K562 (cell line): Measurements from ENCODE around the gene ORAI3. TPM values are rescaled to one million over a fixed set of nuclear protein-coding genes. Genes with fewer than 3 reads are reported as not detected.
A peak's percentile ranks its signal among the peaks of the same experiment; 100 is the strongest.

Experiments used
- ATF7 ChIP-seq: fragments of 450-650 bp; IDR thresholded peaks from 2 replicates; pipeline ENCODE4 v1.7.1; 2014; ENCODE audit warnings: mild to moderate bottlenecking, moderate library complexity
- CHD7 ChIP-seq: fragments of 200-600 bp; sonication (generic); IDR thresholded peaks from one replicate; pipeline ENCODE4 v1.6.1; 2012; ENCODE audit warnings: mild to moderate bottlenecking, low read depth, low read length, inconsistent platforms
- EP400 ChIP-seq: fragments of 450-650 bp; IDR thresholded peaks from 2 replicates; pipeline ENCODE4 v1.6.1; 2017; ENCODE audit warnings: antibody characterized with exemption, mild to moderate bottlenecking, moderate library complexity
- FOXA3 ChIP-seq, 2 experiments: fragments of 450-650 bp in 1 of 2; sonication (generic) in 1 of 2; formaldehyde crosslinking; IDR thresholded peaks in 1 of 2; conservative IDR thresholded peaks in 1 of 2; 2 replicates each; pipeline versions ENCODE4 v1.4.0 to v1.8.0; 2020 to 2022; ENCODE audit warnings: mild to moderate bottlenecking in 2 of 2, missing genetic modification reagents in 1 of 2
- HDAC1 ChIP-seq, 2 experiments: fragments of 450-650 bp; IDR thresholded peaks; 2 replicates each; pipeline ENCODE4 v1.6.1; 2016 to 2017; ENCODE audit warnings: inconsistent platforms in 1 of 2, mild to moderate bottlenecking in 1 of 2, moderate library complexity in 1 of 2
- KDM1A ChIP-seq, 2 experiments: fragments of 450-650 bp; IDR thresholded peaks; 2 replicates each; pipeline ENCODE4 v1.6.1; 2016; ENCODE audit warnings: mild to moderate bottlenecking in 2 of 2
- LEF1 ChIP-seq: fragments of 450-650 bp; IDR thresholded peaks from 2 replicates; pipeline ENCODE4 v1.6.1; 2016; ENCODE audit warnings: mild to moderate bottlenecking
- OTX1 ChIP-seq: fragments of 450-650 bp; formaldehyde crosslinking; IDR thresholded peaks from 2 replicates; pipeline ENCODE4 v1.4.0; 2022; ENCODE audit warnings: mild to moderate bottlenecking
- POLR2B ChIP-seq: fragments of 450-650 bp; IDR thresholded peaks from 2 replicates; pipeline ENCODE4 v1.6.1; 2018; ENCODE audit warnings: low read depth; ENCODE audit not compliant: partially characterized antibody
- RCOR1 ChIP-seq, 2 experiments: IDR thresholded peaks; 2 replicates each; pipeline ENCODE4 v1.6.1; 2012; ENCODE audit warnings: low read depth in 2 of 2, low read length in 2 of 2, borderline replicate concordance in 1 of 2, improper control_type of control experiment in 1 of 2
- SIN3B ChIP-seq: fragments of 450-650 bp; IDR thresholded peaks from 2 replicates; pipeline ENCODE4 v1.6.1; 2017; ENCODE audit warnings: low read depth, mild to moderate bottlenecking, moderate library complexity
- TEAD2 ChIP-seq: fragments of 450-650 bp; IDR thresholded peaks from 2 replicates; pipeline ENCODE4 v1.6.1; 2016; ENCODE audit warnings: missing genetic modification characterization, control low read depth, missing compliant biosample characterization
- TRIM24 ChIP-seq, 2 experiments: fragments of 450-650 bp; IDR thresholded peaks; 2 replicates each; pipeline ENCODE4 v1.6.1; 2016
- ZNF586 ChIP-seq: fragments of 450-650 bp; formaldehyde crosslinking; conservative IDR thresholded peaks from 2 replicates; pipeline ENCODE4 v1.4.0; 2020; ENCODE audit warnings: mild to moderate bottlenecking, moderate library complexity
- ZSCAN29 ChIP-seq: fragments of 450-650 bp; IDR thresholded peaks from 2 replicates; pipeline ENCODE4 v1.6.1; 2017
- polyA plus RNA-seq, 8 experiments: library from polyadenylated mRNA; depleted of rRNA in 4 of 8; stranded (reverse) in 5 of 8; unstranded in 3 of 8; fragments of >200 nt; fragmentation: Nextera tagmentation in 2 of 8; fragmentation: Illumina TruSeq in 1 of 8; extraction: Ambion mirVana in 2 of 8; extraction: Trizol in 1 of 8; gene quantifications; 2 replicates each; pipeline versions ENCODE4 v1.2.1 to v1.2.3, GENCODE V29; 2011 to 2014; ENCODE audit warnings: inconsistent platforms in 1 of 8, missing spikeins in 1 of 8
- total RNA-seq, 7 experiments: library from RNA; depleted of rRNA in 6 of 7; stranded (reverse); fragments of >200 nt in 6 of 7; fragmentation: Illumina TruSeq in 2 of 7; extraction: Trizol in 2 of 7; gene quantifications; 2 replicates each; pipeline versions ENCODE4 v1.2.1 to v1.2.3, GENCODE V29; 2011 to 2021; ENCODE audit warnings: low replicate concordance in 1 of 7
- TF ChIP-seq, protein P1 (sequence below): fragments of 450-650 bp; IDR thresholded peaks from 2 replicates; pipeline ENCODE4 v1.6.1; 2016; ENCODE audit warnings: low read depth, mild to moderate bottlenecking, moderate library complexity

ORAI3 gene
- total and polyA plus RNA-seq, 9 of the 15 experiments (the other 6 are each of a cell fraction or from before 2014, with no cell fraction given), result 4.9 to 23.3 (median 14.1) TPM

DNA sequence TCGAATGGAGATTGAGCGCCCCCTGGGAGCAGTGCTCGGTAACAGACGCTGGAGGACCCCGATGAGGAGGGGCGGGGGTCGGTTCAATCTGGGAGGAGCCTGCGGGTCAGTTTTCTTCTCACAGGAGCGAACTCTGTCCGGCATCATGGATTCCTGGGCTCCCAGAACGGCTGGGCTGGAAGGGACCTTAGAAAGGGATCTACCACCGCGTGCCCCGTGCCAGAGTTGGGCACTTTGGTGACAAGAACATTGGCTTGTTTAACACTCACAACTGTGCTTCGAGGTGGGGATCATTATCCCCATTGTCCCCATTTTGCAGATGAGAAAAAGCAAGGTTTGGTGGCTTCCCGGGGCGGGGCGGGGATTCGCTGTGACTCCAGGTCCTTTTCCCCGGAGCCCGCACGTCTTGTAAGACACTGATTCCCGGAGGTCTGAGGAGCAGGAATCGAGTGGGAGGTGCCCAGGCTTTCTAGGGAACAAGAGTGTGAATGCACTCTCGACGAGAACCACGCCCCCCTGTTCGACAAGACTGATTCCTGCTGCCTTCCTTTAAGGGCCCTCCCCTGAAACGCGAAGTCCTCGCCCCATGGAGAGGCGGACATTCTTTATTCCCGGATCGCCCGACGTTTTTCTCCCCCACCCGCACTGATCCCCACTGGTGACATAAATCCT, 27.0 kb upstream of the ORAI3 start (continued):
- TF ChIP-seq CHD7, result no peak
- TF ChIP-seq POLR2B, result no peak
- TF ChIP-seq, protein P1, sequence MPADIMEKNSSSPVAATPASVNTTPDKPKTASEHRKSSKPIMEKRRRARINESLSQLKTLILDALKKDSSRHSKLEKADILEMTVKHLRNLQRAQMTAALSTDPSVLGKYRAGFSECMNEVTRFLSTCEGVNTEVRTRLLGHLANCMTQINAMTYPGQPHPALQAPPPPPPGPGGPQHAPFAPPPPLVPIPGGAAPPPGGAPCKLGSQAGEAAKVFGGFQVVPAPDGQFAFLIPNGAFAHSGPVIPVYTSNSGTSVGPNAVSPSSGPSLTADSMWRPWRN, result no peak
- TF ChIP-seq HDAC1 (IDR thresholded peaks at IDR 0.05), result peak in 1 of 2 experiments; percentile 84; a peak in 2 of 4 replicates
- no peak for TF ChIP-seq ATF7
- TF ChIP-seq TEAD2 (tag), result no peak
- no peak for TF ChIP-seq TRIM24 (IDR thresholded peaks at IDR 0.05)
- no peak for TF ChIP-seq OTX1 (CRISPR knock-in tag)
- TF ChIP-seq ZSCAN29, result no peak
- peak in 1 of 2 experiments; percentile 39; a peak in 1 of 4 replicates for TF ChIP-seq RCOR1 (IDR thresholded peaks at IDR 0.05; ENCODE audit: borderline replicate concordance in 1 of 2, low read depth in 2 of 2, low read length in 2 of 2)
- no peak for TF ChIP-seq ZNF586 (CRISPR knock-in tag)
- no peak; the same call in 1 of the 2 replicates for TF ChIP-seq EP400
- peak in 1 of 2 experiments; percentile 18; a peak in 2 of 4 replicates for TF ChIP-seq FOXA3 (CRISPR knock-in tag; conservative IDR thresholded peaks at IDR 0.05 in 1 of 2, IDR thresholded peaks at IDR 0.05 in 1 of 2)
- TF ChIP-seq SIN3B, result no peak
- no peak for TF ChIP-seq LEF1
- peak; percentile 72 to 86; a peak in 3 of 4 replicates for TF ChIP-seq KDM1A (IDR thresholded peaks at IDR 0.05)
